Activated CD4-positive, alpha-beta T cell treated with anti-CD3 and anti-CD28 coated beads, Interleukin-2, amount 10 ng/mL, durations not matched to agents 7 days and 5 days (primary cell): Measurements from ENCODE around the gene RAB14. TPM values are rescaled to one million over a fixed set of nuclear protein-coding genes. Genes with fewer than 3 reads are reported as not detected.
"Not testable (repeated sequence)": the region's sequence is repeated elsewhere in the genome, so short reads cannot be mapped to it uniquely, and the experiment has no call there.

Experiments used
- CTCF ChIA-PET: fragments of 350-600 bp; sonication (Branson Sonifier 250); formaldehyde crosslinking; loops from one replicate; lab custom pipeline; 2021; ENCODE audit warnings: antibody characterized with exemption; lab: Charles Lee
- POLR2A ChIA-PET: fragments of 350-600 bp; sonication (Branson Sonifier 250); formaldehyde crosslinking; loops from one replicate; lab custom pipeline; 2021; ENCODE audit warnings: antibody characterized with exemption; lab: Charles Lee
- DNase-seq: peaks from one replicate; pipeline ENCODE4 v3.0.0-alpha.2; 2020
- H3K27ac Mint-ChIP-seq: one replicate; pipeline ENCODE4 v1.8.0; 2021; ENCODE audit warnings: mild to moderate bottlenecking, moderate library complexity, mixed read lengths
- H3K27me3 Mint-ChIP-seq: one replicate; pipeline ENCODE4 v1.8.0; 2021; ENCODE audit warnings: mixed read lengths
- H3K36me3 Mint-ChIP-seq: one replicate; pipeline ENCODE4 v1.8.0; 2021; ENCODE audit warnings: low read depth, mixed read lengths
- H3K4me1 Mint-ChIP-seq: one replicate; pipeline ENCODE4 v1.8.0; 2021; ENCODE audit warnings: mixed read lengths
- H3K4me3 Mint-ChIP-seq: one replicate; pipeline ENCODE4 v1.8.0; 2021; ENCODE audit warnings: mild to moderate bottlenecking, moderate library complexity, mixed read lengths
- H3K9me3 Mint-ChIP-seq: one replicate; pipeline ENCODE4 v1.8.0; 2021; ENCODE audit warnings: mixed read lengths
- total RNA-seq, 2 experiments: library from RNA; stranded (reverse); gene quantifications; one replicate each; pipeline ENCODE4 v1.2.3, GENCODE V29; 2021

Gene RAB14
- total RNA-seq, 2 experiments from 2014 or later: 65.8 to 66.6 TPM

GRCh38 chr9:121138973-121139372 is 62.7 kb downstream of the RAB14 start:
- ChIA-PET CTCF (interaction anchor here (0.7 to 1.7 kb wide), 3 partner anchors 30 to 255 kb away, joined by 3 to 4 read pairs (median 3); no protein-coding TSS in a partner anchor), POLR2A (interaction anchor here (0.7 kb wide), 1 partner anchor 22 kb away, joined by 5 read pairs; no protein-coding TSS in a partner anchor)
- peaks cover 18% of the 10 kb centered on the region for H3K4me1 Mint-ChIP-seq
- no peak overlapping the region for H3K27ac Mint-ChIP-seq
- no peak for DNase-seq
- H3K4me3 Mint-ChIP-seq: no peak overlapping the region
- peaks cover 81% of the 10 kb centered on the region for H3K36me3 Mint-ChIP-seq
- H3K27me3 Mint-ChIP-seq: no peaks in the 10 kb centered on the region
- no peaks in the 10 kb centered on the region for H3K9me3 Mint-ChIP-seq

- H3K4me3 Mint-ChIP-seq: no peak overlapping the region
- H3K9me3 Mint-ChIP-seq: no peaks in the 10 kb centered on the region
- POLR2A ChIA-PET: no interaction called here
- peaks cover 19% of the 10 kb centered on the region for H3K4me1 Mint-ChIP-seq
- H3K36me3 Mint-ChIP-seq: peaks cover 81% of the 10 kb centered on the region
- no peak for DNase-seq
- H3K27me3 Mint-ChIP-seq: no peaks in the 10 kb centered on the region
- CTCF ChIA-PET: interaction anchor here (0.7 to 1.7 kb wide), 4 partner anchors 16 to 255 kb away, joined by 3 to 4 read pairs (median 4); no protein-coding TSS in a partner anchor
- H3K27ac Mint-ChIP-seq: peak overlapping the region; percentile 43
These were observed 63.1 kb downstream of the RAB14 start for GRCh38 chr9:121138561-121138960.

DNA sequence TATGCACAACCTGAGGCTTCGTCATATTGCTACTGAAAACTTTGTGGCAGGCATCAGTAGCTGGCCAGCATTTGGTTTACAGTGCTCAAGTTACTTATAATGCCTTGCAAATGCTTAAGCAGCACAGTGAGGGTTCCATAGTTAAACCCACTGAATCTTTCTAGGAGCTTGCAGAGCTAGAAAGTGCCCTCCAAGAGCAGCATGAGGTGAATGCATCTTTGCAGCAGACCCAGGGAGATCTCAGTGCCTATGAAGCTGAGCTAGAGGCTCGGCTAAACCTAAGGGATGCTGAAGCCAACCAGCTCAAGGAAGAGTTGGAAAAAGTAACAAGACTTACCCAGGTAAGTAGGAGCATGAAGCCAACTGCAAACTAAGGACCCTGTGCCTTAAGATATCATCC is 66.0 kb downstream of the RAB14 start:
- Mint-ChIP-seq H3K4me3 (no peak overlapping the region), H3K36me3 (peaks cover 84% of the 10 kb centered on the region), H3K27ac (no peak overlapping the region), H3K9me3 (peaks cover 7% of the 10 kb centered on the region), H3K4me1 (peaks cover 48% of the 10 kb centered on the region), H3K27me3 (no peaks in the 10 kb centered on the region)
- no peak for DNase-seq
- CTCF ChIA-PET: interaction anchor here (0.8 to 1.3 kb wide), 2 partner anchors 21 to 35 kb away, joined by 3 to 4 read pairs; no protein-coding TSS in a partner anchor
- POLR2A ChIA-PET: no interaction called here

DNA sequence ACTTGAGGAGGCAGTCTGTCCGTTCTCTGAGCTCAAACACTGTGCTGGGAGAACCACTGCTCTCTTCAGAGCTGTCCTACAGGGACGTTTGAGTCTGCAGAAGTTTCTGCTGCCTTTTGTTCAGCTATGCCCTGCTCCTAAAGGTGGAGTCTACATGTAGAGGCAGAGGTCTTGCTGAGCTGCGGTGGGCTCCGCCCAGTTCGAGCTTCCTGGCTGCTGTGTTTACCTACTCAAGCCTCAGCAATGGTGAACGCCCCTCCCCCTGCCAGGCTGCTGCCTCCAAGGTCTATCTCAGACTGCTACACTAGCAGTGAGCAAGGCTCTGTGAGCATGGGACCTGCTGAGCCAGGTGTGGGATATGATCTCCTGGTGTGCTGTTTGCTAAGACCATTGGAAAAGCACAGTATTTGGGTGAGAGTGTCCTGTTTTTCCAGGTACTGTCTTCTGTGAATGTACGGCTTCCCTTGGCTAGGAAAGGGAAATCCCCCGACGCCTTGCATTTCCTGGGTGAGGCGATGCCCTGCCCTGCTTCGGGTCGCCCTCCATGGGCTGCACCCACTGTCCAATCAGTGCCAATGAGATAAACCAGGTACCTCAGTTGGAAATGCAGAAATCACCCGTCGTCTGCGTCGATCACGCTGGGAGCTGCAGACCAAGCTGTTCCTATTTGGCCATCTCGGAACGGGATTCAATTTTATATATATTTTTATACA is 68.4 kb downstream of the RAB14 start:
- ChIA-PET CTCF (interaction anchor here (0.6 to 2.3 kb wide), 6 partner anchors 10 to 46 kb away, joined by 3 to 6 read pairs (median 4); no protein-coding TSS in a partner anchor), POLR2A (interaction anchor here (0.5 to 1.0 kb wide), 2 partner anchors 11 to 233 kb away, joined by 3 read pairs; no protein-coding TSS in a partner anchor)
- Mint-ChIP-seq H3K36me3 (peaks cover 88% of the 10 kb centered on the region), H3K27ac (peak overlapping the region; percentile 91), H3K27me3 (no peaks in the 10 kb centered on the region), H3K4me3 (peak overlapping the region; percentile 48), H3K4me1 (peaks cover 68% of the 10 kb centered on the region), H3K9me3 (peaks cover 21% of the 10 kb centered on the region)
- DNase-seq: peak; percentile 90

GRCh38 chr9:121129384-121129783 is 72.3 kb downstream of the RAB14 start:
- POLR2A ChIA-PET, H3K27me3 Mint-ChIP-seq, DNase-seq, H3K4me3 Mint-ChIP-seq: not testable (repeated sequence)
- CTCF ChIA-PET: interaction anchor here (0.6 kb wide), 1 partner anchor 367 kb away, joined by 4 read pairs; no protein-coding TSS in a partner anchor
- Mint-ChIP-seq H3K4me1 (peaks cover 74% of the 10 kb centered on the region), H3K27ac (peak overlapping the region; percentile 27), H3K9me3 (peaks cover 26% of the 10 kb centered on the region), H3K36me3 (peaks cover 88% of the 10 kb centered on the region)

Other genes with a start within 250 kb of the RAB14 start
- gene C5, start 151.6 kb downstream of the RAB14 start, total RNA-seq: 1 to 10 TPM; 2.4 to 2.8 TPM
- gene CNTRL, start 126.9 kb downstream of the RAB14 start, total RNA-seq: 10 to 100 TPM; 90.7 to 91.5 TPM
- 1 to 10 TPM; 2.9 to 3.4 TPM for gene GSN, start 66.3 kb upstream of the RAB14 start, total RNA-seq
- gene STOM, start 168.4 kb upstream of the RAB14 start, total RNA-seq: 10 to 100 TPM; 35.5 to 48.1 TPM